Dermis blood vessel endothelial cell (primary cell): Measurements from ENCODE around the gene TMPRSS2. TPM values are rescaled to one million over a fixed set of nuclear protein-coding genes. Genes with fewer than 3 reads are reported as not detected.

Experiments used
- DNase-seq: peaks from one replicate; pipeline ENCODE4 v3.0.0; 2010
- total RNA-seq: library from RNA; depleted of rRNA; stranded (reverse); fragments of >200 nt; gene quantifications from 2 replicates; pipeline ENCODE4 v1.2.3, GENCODE V29; 2014

Gene TMPRSS2
- total RNA-seq, 1 donor from 2014 or later: not detected

- no peak for DNase-seq
Measured at GRCh38 chr21:41509145-41509496, 1.2 kb upstream of the TMPRSS2 start.

GRCh38 chr21:41508415-41509144 lies 622 bp upstream of the TMPRSS2 start:
- no peak for DNase-seq

- DNase-seq: no peak
Measured at GRCh38 chr21:41506611-41507520, 1.1 kb downstream of the TMPRSS2 start.

- DNase-seq: no peak
Measured at GRCh38 chr21:41506005-41506594, 1.9 kb downstream of the TMPRSS2 start.

- no peak for DNase-seq
Measured at GRCh38 chr21:41504030-41504429, 3.9 kb downstream of the TMPRSS2 start.

- no peak for DNase-seq
Measured at GRCh38 chr21:41503331-41503730, 4.6 kb downstream of the TMPRSS2 start.

DNA sequence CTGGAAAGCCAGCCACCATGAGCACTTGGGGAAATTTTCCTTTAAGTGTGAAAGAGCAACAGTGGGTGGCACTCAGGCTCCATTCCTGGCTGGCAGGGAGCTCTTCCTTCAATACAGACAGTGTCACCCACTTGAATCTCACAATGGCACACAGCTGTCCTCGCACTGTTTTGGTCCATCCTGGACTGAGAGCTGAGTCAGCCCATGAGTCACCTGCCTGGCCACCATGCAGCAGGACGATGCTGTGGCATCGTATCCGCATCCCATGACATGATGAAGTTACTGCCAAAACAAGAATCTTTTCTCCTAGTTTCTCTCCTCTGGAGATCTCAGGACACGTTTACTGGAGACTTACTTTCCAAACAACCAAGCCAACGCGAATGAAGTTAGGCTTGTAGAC lies 6.0 kb downstream of the TMPRSS2 start:
- no peak for DNase-seq

- DNase-seq: no peak
Measured at GRCh38 chr21:41500931-41501381, 7.0 kb downstream of the TMPRSS2 start.

GRCh38 chr21:41500363-41500762 lies 7.6 kb downstream of the TMPRSS2 start:
- no peak for DNase-seq

DNA sequence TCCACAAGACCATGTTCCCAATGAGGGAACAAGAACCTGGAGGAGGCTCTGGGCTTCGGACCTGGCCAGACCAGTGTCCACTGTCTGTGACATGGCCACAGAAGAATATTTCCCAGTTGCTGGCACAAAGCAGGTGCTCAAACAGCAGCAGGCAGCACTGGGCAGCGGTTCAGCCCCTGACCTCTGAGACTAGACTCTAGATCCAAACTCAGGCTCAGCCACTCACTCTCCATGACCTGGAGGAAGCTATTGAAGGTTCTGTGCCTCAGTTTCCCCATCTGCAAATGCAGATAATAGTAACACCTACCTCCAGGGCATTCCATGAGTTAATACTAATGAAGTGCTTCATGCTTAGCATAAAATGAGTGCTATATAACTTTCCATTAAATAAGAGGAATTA lies 8.0 kb downstream of the TMPRSS2 start:
- DNase-seq: no peak

DNA sequence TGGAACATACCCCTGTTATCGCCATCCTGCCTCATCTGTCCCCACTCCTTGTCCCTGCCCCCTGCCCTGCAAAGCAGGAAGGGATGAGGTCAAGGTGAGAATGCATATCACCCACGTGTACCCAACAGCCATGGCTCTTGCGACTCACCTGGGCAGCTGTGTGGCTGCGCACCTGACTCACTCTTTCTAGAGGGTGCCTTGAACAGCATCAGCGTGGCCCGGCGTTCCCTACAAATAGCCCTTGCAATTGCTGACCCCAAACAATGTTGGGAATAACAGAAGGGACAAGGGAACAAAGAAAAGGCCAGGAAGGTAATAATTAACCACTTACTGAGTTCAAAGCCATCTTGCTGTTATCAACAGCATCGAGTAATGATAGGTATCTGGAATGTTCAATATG lies 10.2 kb downstream of the TMPRSS2 start:
- DNase-seq: no peak

DNA sequence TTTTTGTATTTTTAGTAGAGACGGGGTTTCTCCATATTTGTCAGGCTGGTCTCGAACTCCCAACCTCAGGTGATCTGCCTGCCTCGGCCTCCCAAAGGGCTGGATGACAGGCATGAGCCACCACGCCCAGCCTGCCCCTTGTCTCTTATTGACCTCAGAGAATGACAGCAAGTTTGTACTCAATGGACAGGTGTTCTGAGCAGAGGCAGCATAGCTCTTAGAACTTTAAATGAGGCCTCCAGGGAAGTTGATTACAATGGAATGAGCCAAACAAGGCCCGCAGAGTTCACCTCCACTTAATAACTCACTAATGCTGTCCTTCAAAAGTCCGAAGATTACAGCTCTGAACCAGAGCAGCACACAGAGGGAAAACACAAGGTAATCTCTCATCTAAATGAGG lies 10.9 kb downstream of the TMPRSS2 start:
- DNase-seq: no peak

GRCh38 chr21:41494242-41494641 lies 13.7 kb downstream of the TMPRSS2 start:
- no peak for DNase-seq

DNA sequence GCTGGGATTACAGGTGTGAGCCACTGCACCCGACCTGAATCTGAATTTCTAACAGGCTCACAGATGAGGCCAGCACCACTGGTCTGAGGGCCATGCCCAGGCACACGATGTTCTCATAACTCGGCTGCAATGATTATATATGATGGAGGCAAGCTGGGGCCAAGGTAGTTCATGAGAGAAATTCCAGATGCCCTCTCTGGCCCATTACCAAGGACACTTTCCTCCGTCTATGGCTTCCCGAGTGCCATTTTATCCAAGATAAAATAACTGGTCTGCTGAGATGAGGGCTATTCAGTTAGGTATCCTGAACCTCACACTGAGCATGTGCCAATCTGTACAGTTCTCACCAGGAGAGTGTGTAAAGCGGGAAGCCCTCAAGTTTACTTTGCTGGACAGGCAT lies 16.5 kb downstream of the TMPRSS2 start:
- no peak for DNase-seq

GRCh38 chr21:41490330-41490729 lies 17.6 kb downstream of the TMPRSS2 start:
- DNase-seq: no peak

DNA sequence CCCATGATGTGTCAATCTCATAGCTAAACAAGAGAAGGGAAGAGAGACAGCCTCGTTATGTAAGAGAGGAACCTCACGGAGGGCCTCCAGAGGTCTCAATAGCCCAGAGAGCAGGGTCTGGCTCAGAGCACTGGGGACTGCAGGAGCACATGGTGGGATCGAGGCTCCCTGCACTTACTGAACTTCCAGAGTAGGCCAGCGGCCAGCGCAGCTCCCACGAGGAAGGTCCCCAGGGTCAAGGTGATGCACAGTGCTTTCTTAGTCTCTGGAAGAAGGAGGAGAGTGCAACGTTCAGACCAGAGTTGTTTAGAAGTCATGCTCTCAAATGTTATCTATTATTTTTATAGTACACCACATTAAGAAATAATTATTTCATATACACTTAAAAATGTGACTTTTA lies 18.6 kb downstream of the TMPRSS2 start:
- DNase-seq: no peak

- DNase-seq: no peak
Measured at GRCh38 chr21:41488080-41488479, 19.9 kb downstream of the TMPRSS2 start.

- DNase-seq: no peak
Measured at GRCh38 chr21:41487082-41487481, 20.9 kb downstream of the TMPRSS2 start.

- DNase-seq: no peak
Measured at GRCh38 chr21:41483973-41484372, 24.0 kb downstream of the TMPRSS2 start.

DNA sequence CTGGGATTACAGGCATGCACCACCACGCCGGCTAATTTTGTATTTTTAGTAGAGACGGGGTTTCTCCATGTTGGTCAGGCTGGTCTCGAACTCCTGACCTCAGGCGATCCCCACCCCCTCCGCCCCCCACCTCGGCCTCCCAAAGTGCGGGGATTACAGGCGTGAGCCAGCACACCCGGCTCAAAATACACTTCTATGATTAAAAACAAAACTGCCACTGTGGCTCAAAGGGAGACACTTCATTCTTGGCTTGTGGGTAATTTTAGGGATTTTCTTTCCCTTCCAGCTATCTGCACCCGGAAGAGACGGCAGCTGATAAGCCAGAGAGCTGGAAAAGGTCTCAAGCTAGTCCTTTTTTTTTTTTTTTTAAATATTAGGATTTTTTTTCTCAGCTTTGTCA lies 24.5 kb downstream of the TMPRSS2 start:
- no peak for DNase-seq

DNA sequence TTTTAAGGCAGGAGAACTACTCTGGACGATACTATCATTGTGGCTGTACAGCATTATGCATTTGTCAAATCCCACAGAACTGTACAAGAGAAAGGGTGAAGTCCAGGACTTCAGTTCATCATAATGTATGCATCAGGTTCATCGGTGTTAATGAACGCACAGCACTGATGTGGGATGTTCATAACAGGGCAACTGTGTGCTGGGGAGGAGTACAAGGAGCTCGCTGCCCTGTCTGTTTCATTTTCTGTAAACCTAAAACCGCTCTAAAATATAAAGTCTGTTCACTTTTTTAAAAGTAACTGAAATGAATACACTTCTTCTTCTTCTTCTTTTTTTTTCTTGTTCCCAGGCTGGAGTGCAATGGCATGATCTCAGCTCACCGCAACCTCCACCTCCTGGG lies 25.0 kb downstream of the TMPRSS2 start:
- DNase-seq: no peak

GRCh38 chr21:41482301-41482700 lies 25.7 kb downstream of the TMPRSS2 start:
- no peak for DNase-seq

- no peak for DNase-seq
Measured at GRCh38 chr21:41481191-41481590, 26.8 kb downstream of the TMPRSS2 start.
